COLO668 (cell line): Measurements from ENCODE around the gene NOL7.
A peak's percentile ranks its signal among the peaks of the same experiment; 100 is the strongest.

ENCODE experiments used
- DNase-seq: peaks from one replicate; lab custom pipeline; 2025; ENCODE audit not compliant: unreplicated experiment; lab: John Stamatoyannopoulos, UW

The NOL7 gene

GRCh38 chr6:13614926-13615791 lies at the start of gene NOL7:
TSS of gene NOL7 (plus strand) at chr6:13615335. CDS start at chr6:13615359, 24 bp downstream.
- peak; percentile 94 for DNase-seq

GRCh38 chr6:13565921-13566320 lies 49.2 kb upstream of the NOL7 start:
- no peak for DNase-seq

GRCh38 chr6:13566500-13566899 lies 48.6 kb upstream of the NOL7 start:
- DNase-seq: no peak

- no peak for DNase-seq
Measured at GRCh38 chr6:13568970-13569369, 46.2 kb upstream of the NOL7 start.

- no peak for DNase-seq
Measured at GRCh38 chr6:13572240-13572639, 42.9 kb upstream of the NOL7 start.

GRCh38 chr6:13572951-13573654 lies 42.0 kb upstream of the NOL7 start:
- no peak for DNase-seq

- peak; percentile 18 for DNase-seq
Measured at GRCh38 chr6:13573669-13574110, 41.4 kb upstream of the NOL7 start.

- DNase-seq: peak; percentile 93
Measured at GRCh38 chr6:13574149-13574570, 41.0 kb upstream of the NOL7 start.

GRCh38 chr6:13574571-13575376 lies 40.4 kb upstream of the NOL7 start, which contains the start of gene SIRT5:
TSS of gene SIRT5 (plus strand) at chr6:13574601. CDS start at chr6:13584111, 9,510 bp downstream.
- peak; percentile 84 for DNase-seq

- no peak for DNase-seq
Measured at GRCh38 chr6:13575377-13575775, 39.8 kb upstream of the NOL7 start.

- DNase-seq: no peak
Measured at GRCh38 chr6:13576017-13576416, 39.1 kb upstream of the NOL7 start.

GRCh38 chr6:13577926-13578325 lies 37.2 kb upstream of the NOL7 start:
- DNase-seq: no peak

GRCh38 chr6:13579911-13580310 lies 35.2 kb upstream of the NOL7 start:
- no peak for DNase-seq

- no peak for DNase-seq
Measured at GRCh38 chr6:13581700-13582229, 33.4 kb upstream of the NOL7 start.

GRCh38 chr6:13586603-13587542 lies 28.3 kb upstream of the NOL7 start:
- DNase-seq: no peak

GRCh38 chr6:13589801-13590200 lies 25.3 kb upstream of the NOL7 start:
- no peak for DNase-seq

GRCh38 chr6:13590574-13591153 lies 24.5 kb upstream of the NOL7 start:
- no peak for DNase-seq

- no peak for DNase-seq
Measured at GRCh38 chr6:13591205-13591921, 23.8 kb upstream of the NOL7 start.

- DNase-seq: no peak
Measured at GRCh38 chr6:13593103-13593502, 22.0 kb upstream of the NOL7 start.
